Liver (tissue), 9 donors: ENCODE results near the gene CTSG. TPM values are rescaled to one million over a fixed set of nuclear protein-coding genes. Genes with fewer than 3 reads are reported as not detected.

Experiments
- DNase-seq: peaks from one replicate; pipeline ENCODE4 v3.0.0-alpha.2; 2017; ENCODE audit warnings: low spot score
- H3K27ac ChIP-seq, 2 donors: one replicate each; pipeline ENCODE4 v1.7.0; 2013; ENCODE audit warnings: inconsistent platforms in 2 of 2, low read length in 2 of 2, control low read depth in 1 of 2, low read depth in 1 of 2, mild to moderate bottlenecking in 1 of 2
- H3K27me3 ChIP-seq, 4 donors: one replicate each; pipeline versions ENCODE4 v1.6.1 to v1.7.0; 2013; ENCODE audit warnings: low read length in 3 of 4, inconsistent platforms in 1 of 4, mild to moderate bottlenecking in 1 of 4, moderate library complexity in 1 of 4; ENCODE audit not compliant: control insufficient read depth in 4 of 4, insufficient read depth in 4 of 4
- H3K36me3 ChIP-seq, 4 donors: one replicate each; pipeline versions ENCODE4 v1.6.1 to v1.7.0; 2013; ENCODE audit warnings: low read length in 3 of 4, mild to moderate bottlenecking in 3 of 4, low read depth in 1 of 4, moderate library complexity in 1 of 4; ENCODE audit not compliant: control insufficient read depth in 4 of 4, insufficient read depth in 3 of 4
- H3K4me1 ChIP-seq, 4 donors: one replicate each; pipeline versions ENCODE4 v1.6.1 to v1.7.0; 2013; ENCODE audit warnings: low read length in 3 of 4, mild to moderate bottlenecking in 3 of 4, moderate library complexity in 1 of 4; ENCODE audit not compliant: control insufficient read depth in 4 of 4, insufficient read depth in 4 of 4
- H3K4me3 ChIP-seq, 3 donors: one replicate each; pipeline versions ENCODE4 v1.6.1 to v1.7.0; 2013; ENCODE audit warnings: low read length in 3 of 3, control low read depth in 1 of 3, low read depth in 1 of 3, mild to moderate bottlenecking in 1 of 3
- H3K9ac ChIP-seq, 2 donors: one replicate each; pipeline ENCODE4 v1.7.0; 2013; ENCODE audit warnings: low read length in 2 of 2, mild to moderate bottlenecking in 2 of 2, moderate library complexity in 2 of 2, control low read depth in 1 of 2, low read depth in 1 of 2
- H3K9me3 ChIP-seq, 4 donors: one replicate each; pipeline versions ENCODE4 v1.6.1 to v1.7.0; 2013; ENCODE audit warnings: low read length in 3 of 4; ENCODE audit not compliant: control insufficient read depth in 4 of 4
- EGR1 ChIP-seq, 2 donors: IDR thresholded peaks; 2 replicates each; pipeline ENCODE4 v1.6.1; 2016 to 2018; ENCODE audit warnings: antibody characterized with exemption in 2 of 2, low read depth in 2 of 2
- FOXA1 ChIP-seq: IDR thresholded peaks from 2 replicates; pipeline ENCODE4 v1.6.1; 2016; ENCODE audit warnings: antibody characterized with exemption
- FOXA2 ChIP-seq: IDR thresholded peaks from 2 replicates; pipeline ENCODE4 v1.6.1; 2016; ENCODE audit warnings: antibody characterized with exemption
- JUND ChIP-seq, 2 donors: IDR thresholded peaks; 2 replicates each; pipeline ENCODE4 v1.6.1; 2016; ENCODE audit warnings: antibody characterized with exemption in 2 of 2
- NR2F2 ChIP-seq: IDR thresholded peaks from 2 replicates; pipeline ENCODE4 v1.6.1; 2016; ENCODE audit warnings: antibody characterized with exemption
- TAF1 ChIP-seq: conservative IDR thresholded peaks from 2 replicates; pipeline ENCODE4 v1.6.1; 2016; ENCODE audit warnings: antibody characterized with exemption, mild to moderate bottlenecking
- WGBS: extraction: QIAGEN DNeasy Blood & Tissue Kit; methylation state at CpG from one replicate; pipeline ENCODE4 v1.1.7; 2013; 5-methylcytosine and 5-hydroxymethylcytosine counted together
- polyA plus RNA-seq, 2 donors: library from polyadenylated mRNA; stranded (reverse) in 1 of 2; unstranded in 1 of 2; fragments of 200-250 nt in 1 of 2; fragments of >200 nt in 1 of 2; fragmentation: Nextera tagmentation in 1 of 2; extraction: Ambion mirVana in 1 of 2; gene quantifications; one replicate each; pipeline versions ENCODE4 v1.2.1 to v1.2.3, GENCODE V29; 2013 to 2015
- total RNA-seq, 2 donors: library from RNA; depleted of rRNA; stranded (reverse); fragments of >200 nt; gene quantifications; one replicate each; pipeline ENCODE4 v1.2.3, GENCODE V29; 2014
- TF ChIP-seq, protein P1 (sequence below): IDR thresholded peaks from 2 replicates; pipeline ENCODE4 v1.6.1; 2016; ENCODE audit warnings: antibody characterized with exemption
- TF ChIP-seq, protein P2 (sequence below): IDR thresholded peaks from 2 replicates; pipeline ENCODE4 v1.6.1; 2016; ENCODE audit warnings: antibody characterized with exemption
- TF ChIP-seq, protein P3 (sequence below): fragments of 150-350 bp; IDR thresholded peaks from 2 replicates; pipeline ENCODE4 v1.5.1; 2017; ENCODE audit warnings: improper control_type of control experiment, low read depth, low read length; ENCODE audit not compliant: missing input control
- TF ChIP-seq, protein P4 (sequence below): IDR thresholded peaks from 2 replicates; pipeline ENCODE4 v1.6.1; 2016; ENCODE audit warnings: antibody characterized with exemption, mild to moderate bottlenecking
- donor health status: healthy.
- donor health status: healthy.
- donor health status: healthy.
- donor health status: healthy.
- donor health status: healthy.

Gene CTSG
- total and polyA plus RNA-seq, 4 donors = 0.24 to 32.5 (median 1.9) TPM; not detected in 1

DNA sequence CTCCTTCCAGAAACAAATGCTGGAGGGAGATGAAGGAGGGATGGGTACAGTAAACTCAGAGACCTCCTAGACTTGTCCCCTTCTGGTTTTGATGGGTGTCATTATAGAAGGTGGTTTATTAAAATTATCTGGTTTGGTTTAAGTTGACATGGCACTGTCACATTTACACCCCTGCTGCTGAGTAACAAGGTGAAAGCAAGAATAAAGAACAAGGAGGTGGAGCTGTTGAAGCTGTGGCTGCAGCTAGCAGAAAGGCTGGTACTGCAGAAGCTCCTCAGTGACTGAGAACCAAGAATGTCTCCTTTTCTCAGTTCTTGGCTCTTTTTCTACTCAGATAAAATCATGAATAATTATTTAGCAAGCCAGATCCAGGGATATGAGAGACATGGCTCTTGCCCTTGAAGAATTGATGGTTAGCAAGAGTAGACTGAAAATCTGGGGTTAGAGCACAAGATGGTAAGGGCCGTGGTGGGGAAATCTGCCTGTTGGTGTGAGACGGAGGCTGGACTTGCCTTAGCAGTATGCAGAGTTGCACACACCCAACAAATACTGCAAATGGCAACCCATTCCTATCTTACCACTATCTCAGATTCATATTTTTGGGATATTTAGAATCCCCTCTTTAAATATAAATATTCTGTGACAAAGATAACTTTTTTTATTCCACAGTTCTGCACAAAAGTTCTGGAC lies 33.8 kb upstream of the CTSG start, which contains the start of gene GZMH:
Gene GZMH (minus strand): TSS at position 31 of the 690 bp plus-strand sequence. CDS start 72 bp downstream, outside the sequence.
- Histone ChIP-seq H3K4me3 (no peak within 1 kb of the TSS), H3K27ac (no peak within 1 kb of the TSS)

DNA sequence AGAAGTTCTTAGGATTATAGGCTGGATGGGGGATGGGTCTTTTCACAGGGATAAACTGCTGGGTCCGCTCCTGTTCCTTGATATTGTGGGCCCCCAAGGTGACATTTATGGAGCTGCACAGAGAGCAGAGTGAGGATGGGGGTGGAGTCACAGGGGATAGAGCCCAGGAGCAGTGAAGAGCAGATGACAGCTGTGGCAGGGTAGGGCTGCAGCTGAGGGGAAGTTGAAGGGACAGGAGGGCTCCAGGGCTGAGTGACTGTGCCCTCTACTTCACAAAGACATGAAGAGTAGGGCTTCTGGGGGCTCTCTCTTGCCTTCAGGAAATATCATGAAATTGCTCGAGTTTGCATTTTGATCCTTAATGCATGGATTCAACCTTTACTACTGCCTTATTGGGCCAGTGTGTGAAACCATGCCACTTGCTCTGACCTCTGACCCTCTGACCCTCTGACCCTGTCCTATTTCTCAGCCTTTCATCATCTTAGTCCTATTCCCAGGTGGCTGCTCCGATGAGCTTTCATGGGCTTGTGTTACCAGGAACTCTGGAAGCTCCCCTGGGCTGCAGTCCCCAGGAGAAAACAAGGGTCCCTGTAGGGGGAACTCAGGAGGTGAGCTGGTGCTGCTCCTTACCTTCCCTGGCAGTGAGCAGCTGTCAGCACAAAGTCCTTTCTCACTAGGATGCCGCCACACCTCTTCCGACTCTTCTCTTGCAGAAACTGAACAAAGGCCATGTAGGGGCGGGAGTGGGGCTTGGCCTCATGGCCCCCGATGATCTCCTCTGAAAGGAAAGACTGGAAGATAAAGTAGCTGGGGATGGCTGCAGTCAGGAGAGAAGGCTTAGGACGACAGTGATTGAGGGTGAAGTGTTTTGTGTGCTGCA lies 31.8 kb upstream of the CTSG start:
- no peaks in the 10 kb centered on the region for H3K9me3 ChIP-seq
- H3K4me1 ChIP-seq = no peaks in the 10 kb centered on the region
- H3K9ac ChIP-seq = no peak overlapping the region
- 66% methylated on average over 8 of the region's 8 CpGs for WGBS
- H3K27ac ChIP-seq = no peak overlapping the region
- H3K4me3 ChIP-seq = no peak overlapping the region
- DNase-seq = no peak
- H3K27me3 ChIP-seq = no peaks in the 10 kb centered on the region
- H3K36me3 ChIP-seq = no peaks in the 10 kb centered on the region
- TF ChIP-seq, protein P1, sequence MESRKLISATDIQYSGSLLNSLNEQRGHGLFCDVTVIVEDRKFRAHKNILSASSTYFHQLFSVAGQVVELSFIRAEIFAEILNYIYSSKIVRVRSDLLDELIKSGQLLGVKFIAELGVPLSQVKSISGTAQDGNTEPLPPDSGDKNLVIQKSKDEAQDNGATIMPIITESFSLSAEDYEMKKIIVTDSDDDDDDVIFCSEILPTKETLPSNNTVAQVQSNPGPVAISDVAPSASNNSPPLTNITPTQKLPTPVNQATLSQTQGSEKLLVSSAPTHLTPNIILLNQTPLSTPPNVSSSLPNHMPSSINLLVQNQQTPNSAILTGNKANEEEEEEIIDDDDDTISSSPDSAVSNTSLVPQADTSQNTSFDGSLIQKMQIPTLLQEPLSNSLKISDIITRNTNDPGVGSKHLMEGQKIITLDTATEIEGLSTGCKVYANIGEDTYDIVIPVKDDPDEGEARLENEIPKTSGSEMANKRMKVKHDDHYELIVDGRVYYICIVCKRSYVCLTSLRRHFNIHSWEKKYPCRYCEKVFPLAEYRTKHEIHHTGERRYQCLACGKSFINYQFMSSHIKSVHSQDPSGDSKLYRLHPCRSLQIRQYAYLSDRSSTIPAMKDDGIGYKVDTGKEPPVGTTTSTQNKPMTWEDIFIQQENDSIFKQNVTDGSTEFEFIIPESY = no peak
- TF ChIP-seq NR2F2 = peak; percentile 15
- TF ChIP-seq FOXA1 = no peak
- TF ChIP-seq, protein P2, sequence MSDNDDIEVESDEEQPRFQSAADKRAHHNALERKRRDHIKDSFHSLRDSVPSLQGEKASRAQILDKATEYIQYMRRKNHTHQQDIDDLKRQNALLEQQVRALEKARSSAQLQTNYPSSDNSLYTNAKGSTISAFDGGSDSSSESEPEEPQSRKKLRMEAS = no peak
- TF ChIP-seq, protein P3, sequence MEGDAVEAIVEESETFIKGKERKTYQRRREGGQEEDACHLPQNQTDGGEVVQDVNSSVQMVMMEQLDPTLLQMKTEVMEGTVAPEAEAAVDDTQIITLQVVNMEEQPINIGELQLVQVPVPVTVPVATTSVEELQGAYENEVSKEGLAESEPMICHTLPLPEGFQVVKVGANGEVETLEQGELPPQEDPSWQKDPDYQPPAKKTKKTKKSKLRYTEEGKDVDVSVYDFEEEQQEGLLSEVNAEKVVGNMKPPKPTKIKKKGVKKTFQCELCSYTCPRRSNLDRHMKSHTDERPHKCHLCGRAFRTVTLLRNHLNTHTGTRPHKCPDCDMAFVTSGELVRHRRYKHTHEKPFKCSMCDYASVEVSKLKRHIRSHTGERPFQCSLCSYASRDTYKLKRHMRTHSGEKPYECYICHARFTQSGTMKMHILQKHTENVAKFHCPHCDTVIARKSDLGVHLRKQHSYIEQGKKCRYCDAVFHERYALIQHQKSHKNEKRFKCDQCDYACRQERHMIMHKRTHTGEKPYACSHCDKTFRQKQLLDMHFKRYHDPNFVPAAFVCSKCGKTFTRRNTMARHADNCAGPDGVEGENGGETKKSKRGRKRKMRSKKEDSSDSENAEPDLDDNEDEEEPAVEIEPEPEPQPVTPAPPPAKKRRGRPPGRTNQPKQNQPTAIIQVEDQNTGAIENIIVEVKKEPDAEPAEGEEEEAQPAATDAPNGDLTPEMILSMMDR = no peak

More for the DNA sequence above, 33.8 kb upstream of the CTSG start, which contains the start of gene GZMH:
- Histone ChIP-seq H3K9me3 (no peaks in the 10 kb centered on the region), H3K4me1 (no peaks in the 10 kb centered on the region), H3K9ac (no peak within 1 kb of the TSS), H3K36me3 (no peaks in the 10 kb centered on the region), H3K27me3 (no peaks in the 10 kb centered on the region)
- TF ChIP-seq TAF1 = no peak
- no peak for TF ChIP-seq EGR1 (IDR thresholded peaks at IDR 0.05; ENCODE audit: low read depth in 2 of 2)
- no peak for TF ChIP-seq NR2F2
- TF ChIP-seq, protein P4, sequence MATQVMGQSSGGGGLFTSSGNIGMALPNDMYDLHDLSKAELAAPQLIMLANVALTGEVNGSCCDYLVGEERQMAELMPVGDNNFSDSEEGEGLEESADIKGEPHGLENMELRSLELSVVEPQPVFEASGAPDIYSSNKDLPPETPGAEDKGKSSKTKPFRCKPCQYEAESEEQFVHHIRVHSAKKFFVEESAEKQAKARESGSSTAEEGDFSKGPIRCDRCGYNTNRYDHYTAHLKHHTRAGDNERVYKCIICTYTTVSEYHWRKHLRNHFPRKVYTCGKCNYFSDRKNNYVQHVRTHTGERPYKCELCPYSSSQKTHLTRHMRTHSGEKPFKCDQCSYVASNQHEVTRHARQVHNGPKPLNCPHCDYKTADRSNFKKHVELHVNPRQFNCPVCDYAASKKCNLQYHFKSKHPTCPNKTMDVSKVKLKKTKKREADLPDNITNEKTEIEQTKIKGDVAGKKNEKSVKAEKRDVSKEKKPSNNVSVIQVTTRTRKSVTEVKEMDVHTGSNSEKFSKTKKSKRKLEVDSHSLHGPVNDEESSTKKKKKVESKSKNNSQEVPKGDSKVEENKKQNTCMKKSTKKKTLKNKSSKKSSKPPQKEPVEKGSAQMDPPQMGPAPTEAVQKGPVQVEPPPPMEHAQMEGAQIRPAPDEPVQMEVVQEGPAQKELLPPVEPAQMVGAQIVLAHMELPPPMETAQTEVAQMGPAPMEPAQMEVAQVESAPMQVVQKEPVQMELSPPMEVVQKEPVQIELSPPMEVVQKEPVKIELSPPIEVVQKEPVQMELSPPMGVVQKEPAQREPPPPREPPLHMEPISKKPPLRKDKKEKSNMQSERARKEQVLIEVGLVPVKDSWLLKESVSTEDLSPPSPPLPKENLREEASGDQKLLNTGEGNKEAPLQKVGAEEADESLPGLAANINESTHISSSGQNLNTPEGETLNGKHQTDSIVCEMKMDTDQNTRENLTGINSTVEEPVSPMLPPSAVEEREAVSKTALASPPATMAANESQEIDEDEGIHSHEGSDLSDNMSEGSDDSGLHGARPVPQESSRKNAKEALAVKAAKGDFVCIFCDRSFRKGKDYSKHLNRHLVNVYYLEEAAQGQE = no peak
- no peak for TF ChIP-seq FOXA2
- TF ChIP-seq JUND (IDR thresholded peaks at IDR 0.05) = no peak
- WGBS = 76% methylated on average over 2 of the region's 2 CpGs
- no peak for DNase-seq
